ENCODE results near the gene HNF4A.

Gene HNF4A

DNA sequence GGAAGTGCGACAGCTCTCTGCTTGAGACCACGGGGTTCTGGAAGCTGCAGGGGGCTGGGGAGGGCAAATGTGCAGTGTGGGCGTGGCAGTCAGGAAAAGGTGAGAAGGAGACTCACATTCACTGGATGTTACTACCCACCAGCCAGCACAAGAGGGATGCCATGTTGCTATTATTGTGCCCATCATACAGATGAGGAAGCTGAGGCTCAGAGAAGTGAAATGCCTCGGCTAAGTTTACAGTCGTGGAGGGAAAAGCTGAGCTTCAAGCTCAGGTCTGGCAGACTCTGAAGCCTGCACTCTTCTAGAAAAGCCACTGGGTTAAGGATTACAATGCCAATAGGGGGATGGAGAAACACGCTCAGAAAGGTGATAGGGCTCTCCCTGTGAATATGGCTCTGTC, 34.4 kb downstream of the HNF4A start:
- H3K9me3 ChIP-seq (ENCODE audit: severe bottlenecking) = no peaks in the 10 kb centered on the region
- H3K4me3 ChIP-seq (ENCODE audit: severe bottlenecking) = no peak overlapping the region
- DNase-seq (ENCODE audit: low spot score) = no peak
- H3K4me1 ChIP-seq (ENCODE audit: insufficient read depth, poor library complexity, severe bottlenecking) = peaks cover 4% of the 10 kb centered on the region
- no peaks in the 10 kb centered on the region for H3K27me3 ChIP-seq (ENCODE audit: insufficient read depth, poor library complexity, severe bottlenecking)
- no peak overlapping the region for H3K27ac ChIP-seq (ENCODE audit: poor library complexity, severe bottlenecking)
- TF ChIP-seq CTCF (IDR thresholded peaks at IDR 0.05; ENCODE audit: poor library complexity, severe bottlenecking) = no peak
- ATAC-seq (ENCODE audit: low read depth) = no peak
- H3K36me3 ChIP-seq (ENCODE audit: low read depth) = no peaks in the 10 kb centered on the region

- DNase-seq (ENCODE audit: low spot score) (no peak), ATAC-seq (ENCODE audit: low read depth) (no peak)
- Histone ChIP-seq H3K4me1 (ENCODE audit: insufficient read depth, poor library complexity, severe bottlenecking) (peaks cover 4% of the 10 kb centered on the region), H3K36me3 (ENCODE audit: low read depth) (no peaks in the 10 kb centered on the region), H3K27me3 (ENCODE audit: insufficient read depth, poor library complexity, severe bottlenecking) (no peaks in the 10 kb centered on the region), H3K27ac (ENCODE audit: poor library complexity, severe bottlenecking) (no peak overlapping the region), H3K9me3 (ENCODE audit: severe bottlenecking) (no peaks in the 10 kb centered on the region), H3K4me3 (ENCODE audit: severe bottlenecking) (no peak overlapping the region)
- TF ChIP-seq CTCF (IDR thresholded peaks at IDR 0.05; ENCODE audit: poor library complexity, severe bottlenecking) = no peak
Measured at GRCh38 chr20:44390280-44390679, 34.8 kb downstream of the HNF4A start.

DNA sequence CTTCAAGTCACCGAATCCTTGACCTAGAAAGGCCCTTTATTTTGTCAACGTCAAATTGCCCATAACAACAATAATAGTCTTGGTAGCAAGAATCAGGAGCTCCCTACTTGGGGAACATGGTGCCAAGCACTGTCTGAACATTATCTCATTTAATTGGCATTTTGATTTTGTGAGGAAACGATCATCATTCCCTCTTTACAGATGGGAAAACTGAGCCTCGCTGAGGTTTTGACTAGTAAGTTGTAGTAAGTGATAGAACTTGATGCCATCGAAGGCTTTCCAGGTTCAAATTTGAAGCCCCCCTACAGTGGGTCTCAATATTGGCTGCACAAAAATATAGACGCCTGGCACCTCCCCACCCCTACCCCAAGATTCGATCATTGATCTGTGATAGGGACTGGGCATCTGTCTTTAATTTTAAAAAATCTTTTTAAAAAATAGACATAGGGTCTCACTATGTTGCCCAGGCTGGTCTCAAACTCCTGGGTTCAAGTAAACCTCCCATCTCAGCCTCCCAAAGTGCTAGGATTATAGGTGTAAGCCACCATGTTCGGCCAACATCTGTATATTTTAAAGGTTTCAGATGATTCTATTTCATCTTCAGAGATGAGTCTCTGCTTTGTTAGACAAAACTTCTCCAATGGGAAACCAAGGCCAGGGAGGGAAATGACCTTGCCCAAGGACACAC, 36.7 kb downstream of the HNF4A start:
- peaks cover 4% of the 10 kb centered on the region for H3K4me1 ChIP-seq (ENCODE audit: insufficient read depth, poor library complexity, severe bottlenecking)
- no peaks in the 10 kb centered on the region for H3K27me3 ChIP-seq (ENCODE audit: insufficient read depth, poor library complexity, severe bottlenecking)
- no peak for DNase-seq (ENCODE audit: low spot score)
- H3K4me3 ChIP-seq (ENCODE audit: severe bottlenecking) = no peak overlapping the region
- ATAC-seq (ENCODE audit: low read depth) = no peak
- H3K27ac ChIP-seq (ENCODE audit: poor library complexity, severe bottlenecking) = no peak overlapping the region
- H3K36me3 ChIP-seq (ENCODE audit: low read depth) = no peaks in the 10 kb centered on the region
- H3K9me3 ChIP-seq (ENCODE audit: severe bottlenecking) = no peaks in the 10 kb centered on the region
- TF ChIP-seq CTCF (IDR thresholded peaks at IDR 0.05; ENCODE audit: poor library complexity, severe bottlenecking) = no peak

DNA sequence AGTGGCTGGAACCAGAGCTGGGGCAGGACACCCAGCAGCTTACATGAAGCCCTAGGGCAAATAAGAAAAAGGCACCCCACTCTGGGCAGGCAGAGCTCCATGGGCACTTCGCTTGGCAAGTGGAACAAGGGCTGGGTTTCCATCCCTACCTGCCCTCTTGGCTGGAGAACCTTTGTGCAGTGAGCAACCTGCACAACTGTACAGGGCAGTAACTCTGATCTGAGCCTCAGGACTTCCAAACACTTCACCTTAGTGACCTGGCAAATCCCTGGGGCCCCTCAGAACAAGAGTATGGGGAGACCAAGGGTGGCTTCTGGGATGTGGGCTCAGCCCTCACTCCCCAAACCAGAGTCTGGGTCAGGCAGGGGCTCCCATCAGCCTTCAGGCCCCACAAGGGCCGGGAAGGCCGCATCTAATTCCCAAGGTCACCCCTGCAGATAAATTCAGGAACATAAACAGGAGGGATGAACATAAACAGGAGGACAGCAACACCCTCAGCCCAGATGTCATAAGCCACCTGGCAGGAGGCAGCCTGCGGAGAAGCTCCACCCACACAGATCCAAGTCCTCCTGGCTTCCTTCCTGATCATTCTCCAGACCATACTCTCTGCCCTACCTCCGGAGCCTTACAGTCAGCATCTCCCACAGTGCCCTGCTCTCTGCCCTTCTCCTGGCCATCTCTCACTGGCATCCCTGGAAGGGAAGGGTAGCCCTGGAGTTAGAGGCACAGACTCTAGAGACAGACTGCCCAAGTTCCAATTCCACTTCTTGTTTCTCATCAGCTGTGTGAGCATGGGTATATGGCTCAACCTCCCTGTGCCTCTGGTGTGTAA, 37.5 kb downstream of the HNF4A start:
- no peak for DNase-seq (ENCODE audit: low spot score)
- H3K27me3 ChIP-seq (ENCODE audit: insufficient read depth, poor library complexity, severe bottlenecking) = no peaks in the 10 kb centered on the region
- no peak for TF ChIP-seq CTCF (IDR thresholded peaks at IDR 0.05; ENCODE audit: poor library complexity, severe bottlenecking)
- no peaks in the 10 kb centered on the region for H3K9me3 ChIP-seq (ENCODE audit: severe bottlenecking)
- H3K4me1 ChIP-seq (ENCODE audit: insufficient read depth, poor library complexity, severe bottlenecking) = peaks cover 8% of the 10 kb centered on the region
- no peaks in the 10 kb centered on the region for H3K36me3 ChIP-seq (ENCODE audit: low read depth)
- no peak overlapping the region for H3K4me3 ChIP-seq (ENCODE audit: severe bottlenecking)
- no peak overlapping the region for H3K27ac ChIP-seq (ENCODE audit: poor library complexity, severe bottlenecking)
- ATAC-seq (ENCODE audit: low read depth) = no peak
